ENCODE data around the gene LRRC75A.

Gene LRRC75A

DNA sequence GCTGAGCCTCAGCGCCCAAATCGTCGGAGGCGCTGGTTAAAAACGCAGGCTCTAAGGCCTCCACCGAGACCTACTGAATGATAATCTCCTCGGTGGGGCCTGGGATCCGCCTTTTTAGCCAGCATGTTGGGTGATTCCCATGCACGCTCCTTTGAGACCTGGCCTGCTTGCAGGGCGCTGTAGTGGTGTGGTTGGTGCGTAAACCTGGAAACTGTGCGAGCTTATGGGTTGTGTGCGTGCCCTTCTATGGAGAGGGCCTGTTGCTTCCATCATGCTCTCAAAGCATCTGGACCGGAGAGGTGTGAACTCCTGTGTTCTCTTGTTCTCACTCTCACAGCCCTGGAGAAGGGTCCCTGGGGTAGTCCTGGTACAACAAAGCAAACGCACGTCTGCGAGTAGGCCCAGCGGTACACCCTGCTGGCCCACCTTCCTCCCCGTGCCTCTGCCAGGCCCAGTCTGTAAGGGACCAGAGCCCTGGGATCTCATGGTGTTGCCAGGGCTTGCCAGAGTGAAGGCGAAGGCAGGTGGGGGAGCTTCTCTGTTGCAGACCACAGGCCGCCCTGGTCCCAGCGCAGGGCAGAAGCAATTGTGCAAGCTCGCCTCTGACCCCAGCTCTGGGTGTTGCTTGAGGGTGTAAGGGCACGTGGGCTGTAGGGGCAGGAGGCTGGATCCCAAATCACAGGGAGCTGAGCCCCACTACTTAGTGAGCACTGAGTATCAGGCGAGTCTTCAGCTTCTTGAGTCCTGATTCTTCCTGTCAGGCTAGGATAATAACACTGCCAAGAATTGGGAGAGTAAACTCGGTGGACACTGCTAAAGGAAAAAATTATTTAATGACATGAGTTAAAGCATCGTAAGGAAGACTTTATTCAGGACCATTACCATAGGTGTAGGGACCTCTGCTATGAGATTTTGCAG is 879 bp upstream of the LRRC75A start:
- DNase-seq = no peak

DNA sequence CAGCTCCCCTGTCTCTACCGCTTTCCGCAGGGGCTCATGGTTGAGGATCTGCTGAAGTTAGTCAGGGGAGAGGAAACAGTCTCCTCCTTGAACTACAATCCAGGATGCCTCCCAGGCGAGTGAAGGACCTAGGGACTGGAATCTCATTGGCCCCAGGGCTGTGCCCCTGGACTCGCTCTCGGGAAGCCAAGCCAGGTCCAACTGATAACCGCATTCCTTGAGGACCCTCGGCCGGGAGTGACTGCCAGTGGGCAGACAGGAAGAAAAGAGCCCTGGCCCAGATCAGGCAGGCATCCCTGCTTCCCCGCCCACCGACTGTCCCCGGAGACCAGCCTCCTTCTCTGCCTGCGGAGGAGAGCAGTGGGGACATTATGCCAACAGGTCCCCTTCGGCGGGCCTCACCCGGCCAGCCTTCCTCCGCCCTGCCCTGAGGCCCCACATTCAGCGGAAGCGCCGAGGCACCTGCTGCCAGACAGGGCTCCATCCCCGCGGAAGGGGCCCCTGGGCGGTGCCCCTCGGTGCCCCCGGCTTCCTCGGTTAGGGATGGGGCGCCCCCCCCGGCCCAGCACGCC is 776 bp downstream of the LRRC75A start:
- DNase-seq = peak; percentile 8

DNA sequence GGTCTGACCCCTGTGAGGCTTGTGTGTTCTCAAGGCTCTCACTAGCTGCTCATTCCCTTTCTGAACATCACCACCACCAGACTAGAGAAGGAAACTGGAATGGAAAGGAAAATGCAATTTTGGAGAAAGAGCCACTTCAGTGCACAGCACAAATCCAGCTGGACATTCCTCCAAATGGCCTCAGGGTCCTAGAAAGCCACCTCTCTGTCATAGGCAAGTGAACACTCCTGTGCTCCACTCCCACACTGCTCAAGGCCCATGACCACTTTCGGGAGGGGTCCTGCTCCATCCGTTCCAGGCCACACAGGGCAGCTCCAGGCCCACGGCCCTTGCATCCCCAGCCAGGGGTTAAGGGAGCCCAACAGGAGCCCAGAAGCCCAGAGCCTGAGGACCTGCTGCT is 2.6 kb downstream of the LRRC75A start:
- DNase-seq = no peak

DNA sequence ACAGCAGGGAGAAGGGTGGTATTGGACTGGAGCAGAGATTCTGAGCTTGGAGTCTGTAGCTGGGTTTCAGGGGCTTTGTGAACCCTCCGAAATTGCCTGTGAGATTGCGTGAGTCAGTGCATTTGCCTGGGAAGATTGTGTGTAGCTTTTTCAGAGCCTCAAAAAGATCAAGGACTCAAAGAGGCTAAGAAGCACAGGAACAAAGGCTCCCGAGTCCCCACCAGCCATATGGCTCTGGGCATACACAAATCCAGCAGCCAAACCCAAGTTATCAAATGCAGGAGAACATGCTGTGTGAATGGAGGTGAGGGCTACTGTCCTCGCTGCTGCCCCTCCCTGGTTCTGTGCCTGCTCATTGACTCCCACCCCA is 3.0 kb downstream of the LRRC75A start:
- DNase-seq = no peak

DNA sequence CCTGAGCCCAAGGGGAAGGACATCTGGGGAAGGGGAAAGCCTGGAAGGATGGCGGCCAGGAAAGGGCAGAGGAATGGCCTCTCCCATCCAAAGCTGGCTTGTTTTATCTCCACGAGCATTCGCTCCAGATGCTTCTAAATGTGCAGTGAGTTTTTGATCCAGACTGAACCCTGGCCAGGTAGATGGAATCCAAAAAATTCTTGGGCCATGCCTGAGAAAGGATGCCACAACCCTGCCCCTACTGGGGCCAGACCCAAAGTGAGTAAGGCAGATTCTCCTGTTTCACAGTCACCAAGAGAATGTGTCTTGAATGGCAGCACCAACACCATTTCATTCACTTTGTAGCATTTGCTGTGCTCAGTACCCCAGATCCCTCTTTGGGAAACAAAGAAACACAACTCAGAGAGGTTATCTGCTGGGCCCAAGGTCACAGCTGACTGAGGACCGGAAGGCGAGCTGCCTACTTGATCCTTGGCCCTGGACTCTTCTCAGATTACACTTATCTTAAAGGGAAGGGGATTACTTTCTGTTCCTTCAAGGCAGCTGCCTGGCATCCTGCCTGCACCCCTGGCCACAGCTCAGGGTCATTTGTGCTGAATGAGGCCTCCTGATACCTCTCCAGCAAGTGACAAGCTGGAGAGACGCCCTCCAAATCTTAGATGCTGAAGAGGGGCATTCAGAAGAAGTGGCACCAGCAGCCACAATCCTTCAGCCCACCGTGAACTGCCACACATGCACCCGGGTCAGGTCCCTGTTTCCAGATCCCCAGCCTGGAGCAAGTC is 3.6 kb downstream of the LRRC75A start:
- DNase-seq = no peak

DNA sequence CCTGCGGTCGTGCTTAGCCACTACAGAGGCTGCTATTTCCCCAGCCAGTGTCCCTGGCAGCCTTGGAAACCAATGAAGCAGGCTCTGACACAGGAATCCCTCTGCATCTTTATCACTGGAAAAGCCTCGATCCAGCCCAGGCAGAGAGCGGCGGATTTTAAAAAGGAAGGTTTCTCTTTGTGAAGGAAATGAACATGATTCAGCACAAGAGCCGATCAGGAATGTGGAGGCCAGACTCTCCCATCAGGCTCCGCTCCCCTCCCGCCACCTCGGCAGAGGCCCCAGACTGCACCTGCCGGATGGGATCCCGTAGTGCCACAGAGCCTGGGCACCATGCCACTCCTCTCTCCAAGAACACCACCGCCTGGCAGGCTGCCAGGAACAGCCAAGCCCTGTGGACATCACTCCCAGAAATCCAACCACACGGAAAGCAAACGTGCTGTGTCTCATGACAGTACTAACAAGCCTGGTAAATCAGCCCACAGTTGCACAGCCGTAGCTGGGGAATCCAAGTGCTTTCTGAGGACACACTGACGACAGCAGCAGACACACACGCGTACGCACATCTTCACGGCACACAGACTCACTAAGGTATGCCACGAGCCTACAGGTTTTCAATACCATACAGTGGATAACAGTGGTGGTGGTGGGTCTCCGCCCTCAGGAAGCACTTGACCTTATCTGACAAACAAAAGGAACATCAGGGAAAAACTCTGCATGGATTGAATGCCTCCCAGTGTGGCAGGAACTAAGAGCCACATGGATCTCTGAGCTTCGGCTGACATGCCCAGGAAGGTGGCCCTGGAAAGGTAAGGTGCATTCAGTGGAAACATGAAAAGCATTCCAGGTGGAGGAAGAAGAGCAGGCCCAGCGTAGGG is 5.4 kb downstream of the LRRC75A start:
- DNase-seq = no peak

DNA sequence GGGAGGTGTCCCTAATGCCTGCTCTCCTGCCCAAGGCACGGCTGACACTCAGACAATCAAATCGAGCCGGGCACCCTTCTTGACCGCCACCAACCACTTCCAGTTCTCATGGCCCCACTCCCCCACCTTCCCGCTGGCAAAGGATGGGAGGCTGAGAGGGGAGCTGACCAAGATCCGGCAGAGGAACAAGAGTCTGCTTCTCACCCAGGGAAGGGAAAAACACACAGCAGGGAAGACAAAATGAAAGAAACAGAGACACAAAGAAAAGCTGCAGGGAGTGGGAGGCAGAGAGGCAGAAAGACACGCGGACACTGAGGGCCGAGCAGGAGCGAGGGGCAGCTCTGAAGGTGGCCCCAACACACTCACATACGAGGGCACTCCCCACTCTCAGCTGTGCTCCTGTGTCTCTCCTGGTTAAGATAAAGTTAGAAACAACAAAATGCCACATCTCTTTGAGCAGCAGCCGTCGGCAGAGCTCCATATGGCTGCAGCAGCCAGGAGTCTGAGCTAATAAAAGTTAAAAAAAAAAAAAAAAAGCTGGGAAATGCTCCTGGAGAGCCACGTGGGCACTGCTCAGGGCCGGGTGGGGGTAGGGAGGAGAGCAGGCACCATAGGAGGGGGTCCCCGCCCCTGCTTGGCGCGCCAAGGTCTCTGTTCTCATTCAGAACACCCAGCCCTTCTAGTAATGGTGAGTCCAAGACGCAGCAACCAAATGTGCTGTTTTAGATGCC is 7.4 kb downstream of the LRRC75A start:
- no peak for DNase-seq

DNA sequence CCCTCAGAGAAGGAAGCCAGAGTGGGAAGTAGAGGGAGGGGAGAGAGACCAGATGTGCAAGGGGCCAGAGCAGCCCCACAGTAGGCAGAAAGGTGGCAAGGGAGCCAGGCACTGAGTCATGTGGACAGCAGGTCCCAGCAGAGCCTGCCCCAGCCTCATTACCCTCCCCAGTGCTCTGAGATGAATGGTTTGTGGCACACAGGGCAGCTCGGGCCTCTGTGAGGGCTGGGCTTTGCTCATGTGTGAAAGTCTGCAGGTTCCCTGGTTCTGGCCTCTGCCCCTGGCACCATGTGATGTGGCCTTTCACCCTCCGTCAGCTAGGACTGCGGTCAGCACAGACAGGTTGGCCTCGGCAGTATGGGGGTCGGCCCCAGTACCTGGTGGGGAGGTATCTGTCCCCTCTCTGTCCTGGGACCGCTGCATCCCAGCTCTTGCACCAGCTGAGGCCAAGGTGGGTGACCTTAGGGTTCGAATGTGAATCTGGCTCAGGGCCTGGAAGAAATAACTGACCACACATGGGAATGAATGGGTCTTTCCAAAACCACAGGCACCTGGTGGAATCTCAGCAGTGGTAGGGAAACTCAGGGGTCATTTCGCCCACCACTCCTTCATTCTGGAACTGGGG is 8.9 kb downstream of the LRRC75A start:
- no peak for DNase-seq

DNA sequence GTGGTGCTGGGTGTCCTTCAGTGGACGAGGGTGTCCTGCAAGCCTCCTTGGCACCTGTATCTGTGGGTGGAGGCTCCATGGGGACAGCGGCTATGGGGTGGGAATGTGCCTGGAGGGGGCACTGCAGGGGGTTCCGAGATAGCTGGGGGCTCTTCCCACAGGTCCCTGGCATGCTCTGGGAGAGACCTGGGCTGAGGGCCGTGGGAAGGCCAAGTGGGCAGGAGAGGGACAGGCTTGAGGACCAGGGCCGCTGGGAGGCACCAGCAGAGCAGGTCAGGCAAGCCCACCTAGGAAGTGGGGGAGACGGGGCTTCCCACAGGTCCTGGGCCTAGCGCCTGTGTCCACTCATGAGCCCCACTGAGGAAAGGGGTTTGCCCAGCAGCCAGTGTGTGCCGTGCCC is 9.7 kb downstream of the LRRC75A start:
- DNase-seq = no peak

DNA sequence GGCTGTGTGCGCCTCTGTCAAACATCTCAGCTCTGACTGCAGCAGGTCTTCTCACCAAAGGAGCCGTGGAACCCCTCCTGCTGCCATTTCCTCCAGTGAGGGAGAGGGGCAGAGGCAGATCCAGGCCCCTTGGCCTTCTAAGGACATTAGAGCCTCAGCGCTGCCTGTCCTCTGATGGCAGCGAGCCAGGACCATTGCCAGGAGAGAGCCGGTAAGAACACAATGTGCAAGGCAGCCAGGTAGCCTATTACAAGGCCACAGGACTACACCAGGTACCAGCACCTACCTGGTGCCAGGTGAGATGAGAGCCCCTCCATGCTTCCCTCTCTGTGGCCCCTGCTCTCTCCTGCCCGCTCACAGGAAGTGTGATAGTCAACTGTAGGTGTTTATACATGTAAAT is 11.0 kb downstream of the LRRC75A start:
- no peak for DNase-seq

DNA sequence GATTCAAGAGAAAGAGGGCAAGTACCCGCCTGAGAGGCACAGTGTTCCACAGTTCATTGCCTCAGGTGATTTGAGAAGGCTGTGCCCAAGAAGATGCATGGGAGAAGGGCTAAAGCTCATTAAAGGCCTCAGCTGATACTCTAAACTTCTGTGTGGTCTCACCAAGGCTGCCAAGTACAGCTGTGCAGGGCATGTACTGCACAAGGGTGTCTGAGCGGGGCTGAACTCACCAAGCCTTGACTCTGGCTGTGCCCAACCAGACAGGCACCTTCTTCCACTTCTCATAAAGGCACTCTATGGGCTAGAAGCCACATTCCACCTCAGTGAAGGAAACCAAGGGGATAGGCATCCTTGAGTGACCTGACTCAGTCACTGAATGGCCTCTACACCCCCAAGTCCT is 12.7 kb downstream of the LRRC75A start:
- DNase-seq = no peak

DNA sequence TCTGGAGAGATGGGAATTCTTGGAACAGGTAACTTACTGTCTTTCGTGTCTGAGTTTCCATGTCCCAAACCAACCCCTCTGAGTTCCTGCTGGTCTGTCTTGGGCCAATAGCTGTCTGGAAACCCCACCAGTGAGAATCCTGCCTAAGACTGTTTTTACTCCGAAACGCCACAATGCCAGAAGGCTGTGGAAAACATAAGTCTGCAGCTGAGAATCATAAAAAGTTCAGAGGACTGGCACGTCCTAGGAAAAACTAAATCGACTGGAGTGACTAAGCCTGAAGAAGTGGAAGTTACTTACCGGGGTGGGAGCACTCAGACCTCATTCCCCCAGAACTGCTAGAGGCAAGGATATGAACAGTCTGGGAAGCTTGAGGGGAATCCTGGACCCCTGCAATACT is 13.3 kb downstream of the LRRC75A start:
- DNase-seq = no peak

DNA sequence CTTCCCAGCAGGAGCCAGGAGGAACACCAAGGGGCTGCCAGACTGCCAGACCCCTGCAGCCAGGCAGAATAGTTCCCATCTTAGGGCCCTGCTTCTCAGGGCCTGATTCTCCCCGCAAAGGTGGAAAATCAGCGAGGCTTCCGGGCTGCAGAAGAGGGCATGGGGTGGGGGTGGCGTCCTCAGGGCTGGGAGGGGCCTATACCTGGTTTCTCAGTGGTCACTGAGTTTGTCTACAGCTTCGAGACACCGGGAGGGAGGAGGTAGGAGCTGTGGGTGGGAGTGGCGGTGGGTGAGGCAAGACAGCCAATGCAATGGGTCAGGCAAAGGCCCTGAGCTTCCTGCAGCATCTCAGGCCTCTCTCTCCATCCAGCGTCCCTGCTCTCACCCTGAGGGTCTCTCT is 14.3 kb downstream of the LRRC75A start:
- no peak for DNase-seq

DNA sequence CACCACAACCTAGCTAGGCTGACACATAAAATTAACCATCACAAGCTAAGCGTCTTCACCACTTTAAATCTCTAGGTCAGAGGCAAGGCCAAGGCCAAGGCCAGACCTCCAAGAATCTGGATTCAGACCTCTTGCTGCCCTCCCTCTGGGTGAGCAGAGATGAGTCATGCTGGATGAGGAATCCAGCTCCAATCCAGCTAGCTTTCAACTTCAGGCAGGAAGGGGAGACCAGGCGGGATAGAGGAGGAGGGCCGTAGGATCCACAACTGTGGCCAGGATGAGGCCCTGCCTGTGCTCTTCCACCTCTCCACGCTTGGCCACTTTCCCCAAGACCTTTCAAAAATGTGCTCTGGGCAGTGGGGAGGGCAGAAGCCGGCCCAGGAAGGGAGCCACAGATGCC is 14.7 kb downstream of the LRRC75A start:
- no peak for DNase-seq

DNA sequence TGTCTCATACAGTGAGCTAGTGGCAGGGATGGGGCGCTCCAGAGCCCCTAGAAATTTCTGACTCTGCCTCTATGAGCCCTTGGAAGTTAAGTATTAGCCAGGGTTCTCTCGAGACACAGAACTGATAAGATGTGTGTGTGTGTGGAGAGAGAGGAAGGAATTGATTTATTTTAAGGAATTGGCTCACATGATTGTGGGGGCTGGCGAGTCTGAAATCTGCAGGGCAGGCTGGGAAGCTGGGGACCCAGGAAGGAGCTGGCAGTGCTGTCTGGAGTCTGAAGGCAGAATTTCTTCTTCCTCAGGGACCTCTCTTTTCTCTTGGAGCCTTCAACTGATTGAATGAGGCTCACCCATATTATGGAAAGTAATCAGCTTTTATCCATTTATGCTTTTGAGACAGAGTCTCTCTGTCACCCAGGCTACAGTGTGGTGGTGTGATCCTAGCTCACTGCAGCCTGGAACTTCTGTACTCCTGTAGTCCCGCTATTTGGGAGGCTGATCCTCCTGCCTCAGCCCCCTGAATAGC is 16.8 kb downstream of the LRRC75A start:
- no peak for DNase-seq

DNA sequence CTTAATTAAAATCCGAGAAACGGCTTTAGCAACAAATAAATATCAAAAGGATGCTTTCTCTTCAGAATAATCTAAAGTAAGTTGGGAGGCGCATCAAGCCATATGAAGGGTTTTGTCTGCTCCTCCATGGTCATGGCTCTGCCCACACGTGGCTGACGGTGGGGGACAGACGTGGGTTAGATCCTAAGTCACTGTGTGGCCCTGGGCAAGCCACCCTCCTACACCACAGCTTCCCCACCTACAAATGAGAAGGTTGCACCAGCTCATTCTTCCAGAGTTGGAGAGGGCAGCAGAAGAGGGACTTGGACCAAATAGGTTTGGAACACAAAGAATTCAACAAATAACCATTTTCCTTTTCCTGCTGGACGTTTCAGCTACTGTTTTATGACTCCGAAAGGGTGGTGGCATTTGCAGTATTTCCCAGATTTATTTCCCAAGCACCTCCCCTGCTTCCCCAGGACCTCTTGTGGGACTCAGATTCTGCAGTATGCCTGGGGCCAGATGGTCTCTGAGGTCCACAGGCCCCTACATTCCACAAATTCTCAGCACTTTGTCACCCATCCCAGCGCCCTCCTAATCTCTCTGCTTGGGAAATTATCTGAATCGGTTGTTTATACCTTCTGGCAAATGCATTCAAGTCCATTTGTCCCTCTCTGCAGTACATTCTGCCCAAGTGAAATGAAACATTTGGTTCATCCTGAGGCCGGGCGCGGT is 17.8 kb downstream of the LRRC75A start:
- no peak for DNase-seq

DNA sequence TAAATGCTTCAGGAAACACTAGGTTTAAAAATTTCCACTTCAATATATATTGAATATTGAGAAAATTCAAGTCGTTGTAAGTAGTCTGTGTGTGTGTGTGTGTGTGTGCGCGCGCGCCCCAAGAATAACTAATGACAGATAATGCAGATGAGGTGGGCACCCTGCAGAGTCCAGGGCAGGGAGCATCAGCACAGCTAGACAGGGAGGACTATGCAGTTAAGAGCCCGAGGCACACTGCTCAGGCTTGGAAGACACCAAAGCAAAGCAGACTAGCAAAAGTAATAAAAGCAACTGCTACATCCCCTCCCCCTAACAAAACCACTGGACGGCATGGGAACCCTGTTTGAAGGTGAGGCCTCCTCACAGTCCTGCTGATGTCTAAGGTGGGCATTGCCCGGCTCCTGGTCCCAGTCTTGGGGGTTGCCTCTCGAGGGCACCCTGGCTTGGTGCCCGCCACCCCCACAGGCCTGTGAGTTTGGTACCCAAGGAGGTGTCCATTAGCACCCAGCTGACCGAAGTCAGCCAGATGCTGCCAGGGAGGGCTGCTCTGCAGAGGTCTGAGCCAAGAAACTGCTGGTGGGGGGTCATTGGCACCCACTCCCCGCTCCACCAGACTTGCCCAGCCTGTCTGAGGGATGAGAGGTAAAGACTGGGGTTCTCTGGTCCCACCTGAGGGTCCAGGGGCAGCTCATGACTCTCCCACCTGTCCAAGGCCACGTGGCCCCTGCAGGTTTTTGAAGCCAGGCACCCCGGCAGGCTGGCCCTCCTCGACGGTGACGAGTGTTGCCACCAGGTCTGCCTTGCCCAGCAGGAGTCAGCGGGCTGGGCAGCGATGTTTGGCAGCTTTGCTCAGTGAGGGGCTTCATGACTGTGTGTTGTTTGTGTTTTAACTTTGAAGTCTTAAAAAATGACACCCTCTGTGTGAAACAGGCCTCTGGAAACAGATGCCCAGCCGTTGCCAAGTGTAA is 18.7 kb downstream of the LRRC75A start:
- no peak for DNase-seq

DNA sequence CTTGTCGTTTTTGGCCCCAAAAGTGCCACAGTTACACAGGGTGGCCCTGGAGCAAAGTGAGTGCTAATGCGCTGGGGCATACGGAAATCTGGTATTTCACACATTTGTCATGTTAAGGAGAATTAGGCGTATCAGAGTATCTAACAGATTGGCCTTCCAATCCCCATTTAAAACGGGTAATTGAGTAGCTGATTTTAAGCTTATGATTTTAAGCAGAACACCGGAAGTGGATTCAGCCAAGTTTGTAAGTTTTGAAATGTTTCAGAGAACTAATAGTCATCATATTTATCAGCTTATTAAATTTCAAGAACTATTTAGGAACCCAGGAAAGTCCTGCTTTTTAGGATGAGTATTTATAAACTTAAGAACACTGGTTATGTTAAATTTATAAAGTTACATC is 19.5 kb downstream of the LRRC75A start:
- DNase-seq = no peak

DNA sequence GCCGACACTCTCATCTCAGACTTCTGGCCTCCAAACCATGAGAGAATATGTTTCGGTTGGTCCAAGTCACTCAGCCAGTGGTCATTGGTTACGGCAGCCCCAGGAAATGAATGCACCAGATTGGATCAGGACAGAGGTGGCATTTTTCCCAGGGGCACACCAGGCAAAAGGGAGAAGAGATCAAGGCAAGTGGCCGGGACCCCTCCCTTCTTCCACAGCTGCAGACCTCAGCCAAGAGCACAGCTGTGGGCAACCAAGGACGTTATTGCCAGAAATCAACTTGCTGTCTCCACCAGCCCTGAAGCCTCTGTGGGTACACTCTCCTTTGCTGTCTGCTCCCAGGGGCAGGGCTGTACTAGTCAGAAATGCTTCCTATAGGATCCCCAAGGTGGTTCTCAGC is 20.7 kb downstream of the LRRC75A start:
- no peak for DNase-seq

DNA sequence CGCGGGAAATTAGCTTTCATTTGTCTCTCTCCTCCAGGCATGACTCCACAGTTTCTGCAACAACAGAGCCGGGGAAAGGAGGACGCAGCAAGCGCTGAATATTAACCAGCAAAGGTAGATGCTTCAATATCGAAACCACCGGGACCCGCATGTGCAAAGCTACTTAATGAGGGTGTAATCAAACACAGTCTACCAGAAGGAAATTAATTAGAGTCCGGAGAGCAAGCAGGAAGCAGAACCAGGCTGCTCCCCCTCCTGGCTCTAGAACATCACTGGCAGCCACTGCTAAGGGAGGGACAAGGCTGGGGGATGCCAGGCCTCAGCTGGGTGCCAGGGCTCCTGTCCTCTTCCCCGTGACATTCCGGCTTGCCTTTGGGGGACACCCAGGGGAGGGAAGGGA is 21.7 kb downstream of the LRRC75A start:
- no peak for DNase-seq
